Measurements from ENCODE around the gene STPG2. TPM values are rescaled to one million over a fixed set of nuclear protein-coding genes. Genes with fewer than 3 reads are reported as not detected.

Gene STPG2
- total and polyA plus RNA-seq, 3 experiments from 2014 or later, result not detected

DNA sequence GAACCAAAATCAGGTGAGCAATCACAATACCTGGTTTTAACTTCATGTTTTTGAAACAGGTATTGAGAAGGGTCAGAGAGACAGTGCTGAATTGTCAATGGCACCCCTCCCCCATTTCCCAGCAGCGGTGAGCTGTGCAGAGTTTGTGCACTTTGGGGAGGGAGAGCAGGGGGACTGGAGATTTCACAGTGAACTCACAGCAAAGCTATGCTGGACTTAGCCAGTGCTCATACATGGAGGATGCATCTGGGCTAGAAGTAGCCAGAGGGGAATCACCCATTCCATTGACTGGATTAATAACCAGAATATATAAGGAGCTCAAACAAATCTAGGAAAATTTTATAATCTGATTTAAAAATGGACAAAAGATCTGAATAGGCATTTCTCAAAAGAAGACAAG, 612.6 kb downstream of the STPG2 start:
- Histone ChIP-seq H3K36me3 (ENCODE audit: insufficient read depth, low read length) (no peaks in the 10 kb centered on the region), H3K27ac (ENCODE audit: low read depth, low read length) (no peak overlapping the region), H3K9me3 (ENCODE audit: low read length) (no peaks in the 10 kb centered on the region), H3K27me3 (ENCODE audit: insufficient read depth, low read length, poor library complexity, severe bottlenecking) (no peaks in the 10 kb centered on the region), H3K4me3 (ENCODE audit: low read length) (no peak overlapping the region), H3K4me1 (ENCODE audit: insufficient read depth, low read length) (no peaks in the 10 kb centered on the region)
- ChIA-PET CTCF (no interaction called here), POLR2A (no interaction called here)
- no peak overlapping the region for H3K27ac Mint-ChIP-seq
- peaks cover 0 to 8% (median 4%) of the 10 kb centered on the region in 5 donors for H3K9me3 Mint-ChIP-seq
- no peak for DNase-seq
- H3K4me1 Mint-ChIP-seq, result no peaks in the 10 kb centered on the region
- H3K4me3 Mint-ChIP-seq, result no peak overlapping the region
- H3K27me3 Mint-ChIP-seq, result no peaks in the 10 kb centered on the region
- no peaks in the 10 kb centered on the region for H3K36me3 Mint-ChIP-seq

DNA sequence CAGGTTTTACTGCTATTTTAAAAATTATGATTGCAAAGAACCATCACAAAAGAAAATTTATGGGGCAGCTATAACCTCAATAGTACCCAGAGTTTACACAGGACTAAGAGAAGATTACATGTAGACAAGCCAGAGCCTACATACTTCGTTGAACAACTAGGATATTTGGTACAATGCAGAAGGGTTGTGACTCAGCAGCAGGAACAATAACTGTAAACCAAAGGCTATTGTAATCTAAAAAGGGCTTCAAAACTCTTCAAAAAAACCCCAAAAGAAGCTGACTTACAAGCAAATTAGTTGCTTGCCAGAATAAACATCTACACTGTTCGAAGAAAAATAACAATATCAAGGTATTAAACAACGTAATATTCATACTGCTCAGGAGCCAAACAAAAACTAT, 618.0 kb downstream of the STPG2 start:
- Histone ChIP-seq H3K4me1 (ENCODE audit: insufficient read depth, low read length) (no peaks in the 10 kb centered on the region), H3K4me3 (ENCODE audit: low read length) (no peak overlapping the region), H3K9me3 (ENCODE audit: low read length) (no peaks in the 10 kb centered on the region), H3K27me3 (ENCODE audit: insufficient read depth, low read length, poor library complexity, severe bottlenecking) (no peaks in the 10 kb centered on the region), H3K27ac (ENCODE audit: low read depth, low read length) (no peak overlapping the region), H3K36me3 (ENCODE audit: insufficient read depth, low read length) (no peaks in the 10 kb centered on the region)
- Mint-ChIP-seq H3K4me3 (no peak overlapping the region), H3K36me3 (no peaks in the 10 kb centered on the region), H3K4me1 (no peaks in the 10 kb centered on the region), H3K27ac (no peak overlapping the region), H3K27me3 (no peaks in the 10 kb centered on the region), H3K9me3 (peaks cover 0 to 20% (median 7%) of the 10 kb centered on the region in 5 donors)
- DNase-seq, result no peak
- CTCF ChIA-PET, result no interaction called here
- POLR2A ChIA-PET, result no interaction called here

DNA sequence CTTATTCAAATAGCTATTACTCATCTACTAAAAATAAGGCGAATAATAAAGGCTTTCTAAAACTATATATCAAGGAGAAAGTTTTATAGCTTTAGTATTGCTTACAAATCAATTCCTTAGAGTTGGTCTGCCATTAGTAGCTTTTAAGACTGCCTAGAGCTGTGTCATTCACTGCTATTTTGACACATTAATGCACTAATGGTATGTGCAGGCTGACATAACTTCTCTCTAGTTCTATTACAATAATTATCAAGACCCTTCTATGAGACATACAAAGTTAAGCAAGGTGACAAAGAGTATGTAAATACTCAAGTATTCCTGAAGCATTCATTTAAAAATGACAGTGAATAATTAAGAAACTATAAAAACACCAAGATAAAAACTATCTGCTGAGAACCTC, 625.3 kb downstream of the STPG2 start:
- no peaks in the 10 kb centered on the region for H3K27me3 ChIP-seq (ENCODE audit: insufficient read depth, low read length, poor library complexity, severe bottlenecking)
- no peaks in the 10 kb centered on the region for H3K9me3 ChIP-seq (ENCODE audit: low read length)
- H3K27me3 Mint-ChIP-seq, result no peaks in the 10 kb centered on the region
- H3K9me3 Mint-ChIP-seq, result peaks cover 0 to 29% (median 3%) of the 10 kb centered on the region in 5 donors
- POLR2A ChIA-PET, result no interaction called here
- H3K4me3 Mint-ChIP-seq, result no peak overlapping the region
- H3K36me3 ChIP-seq (ENCODE audit: insufficient read depth, low read length), result no peaks in the 10 kb centered on the region
- no peaks in the 10 kb centered on the region for H3K4me1 Mint-ChIP-seq
- CTCF ChIA-PET, result no interaction called here
- no peak overlapping the region for H3K27ac ChIP-seq (ENCODE audit: low read depth, low read length)
- H3K27ac Mint-ChIP-seq, result no peak overlapping the region
- no peaks in the 10 kb centered on the region for H3K4me1 ChIP-seq (ENCODE audit: insufficient read depth, low read length)
- DNase-seq, result no peak
- no peak overlapping the region for H3K4me3 ChIP-seq (ENCODE audit: low read length)
- no peaks in the 10 kb centered on the region for H3K36me3 Mint-ChIP-seq

DNA sequence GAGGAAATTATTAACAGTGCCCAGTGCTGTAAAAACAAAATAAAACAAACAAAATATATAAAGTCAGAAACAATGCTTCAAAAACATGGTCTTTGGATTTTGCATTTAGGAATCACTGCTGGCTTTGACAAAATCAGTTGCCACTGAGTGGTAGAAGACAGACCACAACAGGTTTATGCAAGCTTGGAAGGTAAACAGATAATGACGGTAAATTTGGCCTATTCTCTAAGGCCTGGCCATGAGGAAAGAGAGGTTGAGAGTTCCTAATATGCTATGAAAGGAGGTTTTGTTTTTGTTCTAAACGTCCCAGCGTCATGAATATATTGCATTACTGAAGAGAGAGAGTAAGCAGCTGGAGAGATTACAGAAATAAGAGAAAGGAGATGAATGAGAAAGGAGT, 629.4 kb downstream of the STPG2 start:
- Histone ChIP-seq H3K9me3 (ENCODE audit: low read length) (no peaks in the 10 kb centered on the region), H3K4me1 (ENCODE audit: insufficient read depth, low read length) (no peaks in the 10 kb centered on the region), H3K27me3 (ENCODE audit: insufficient read depth, low read length, poor library complexity, severe bottlenecking) (no peaks in the 10 kb centered on the region), H3K36me3 (ENCODE audit: insufficient read depth, low read length) (no peaks in the 10 kb centered on the region), H3K27ac (ENCODE audit: low read depth, low read length) (no peak overlapping the region), H3K4me3 (ENCODE audit: low read length) (no peak overlapping the region)
- Mint-ChIP-seq H3K9me3 (peaks cover 0 to 32% (median 9%) of the 10 kb centered on the region in 5 donors), H3K27ac (no peak overlapping the region), H3K4me3 (no peak overlapping the region), H3K27me3 (no peaks in the 10 kb centered on the region), H3K36me3 (no peaks in the 10 kb centered on the region), H3K4me1 (no peaks in the 10 kb centered on the region)
- ChIA-PET CTCF (no interaction called here), POLR2A (no interaction called here)
- no peak for DNase-seq

Other genes starting within 250 kb of the STPG2 start
- gene RAP1GDS1, start 117.9 kb upstream of the STPG2 start, total RNA-seq, result 10 to 100 TPM; 53.7 to 56.4 TPM
- gene RAP1GDS1, start 117.9 kb upstream of the STPG2 start, polyA plus RNA-seq, result 40.9 TPM

Measured in CD8-positive, alpha-beta memory T cell (primary cell).